Activated naive CD4-positive, alpha-beta T cell treated with anti-CD3 and anti-CD28 coated beads for 36 hours (primary cell): ENCODE results near the gene HMGA1. TPM values are rescaled to one million over a fixed set of nuclear protein-coding genes. Genes with fewer than 3 reads are reported as not detected.

Experiments
- CTCF ChIA-PET: fragments of 350-600 bp; sonication (Branson Sonifier 250); formaldehyde crosslinking; loops from one replicate; lab custom pipeline; 2021; ENCODE audit warnings: antibody characterized with exemption; lab: Charles Lee
- DNase-seq: peaks from one replicate; pipeline ENCODE4 v3.0.0-alpha.2; 2020
- H3K27ac Mint-ChIP-seq: one replicate; pipeline ENCODE4 v1.8.0; 2021; ENCODE audit warnings: mild to moderate bottlenecking, mixed read lengths
- H3K27me3 Mint-ChIP-seq: one replicate; pipeline ENCODE4 v1.8.0; 2021; ENCODE audit warnings: low read depth, mixed read lengths
- H3K36me3 Mint-ChIP-seq: one replicate; pipeline ENCODE4 v1.8.0; 2021; ENCODE audit warnings: low read depth, mixed read lengths
- H3K4me1 Mint-ChIP-seq: one replicate; pipeline ENCODE4 v1.8.0; 2021; ENCODE audit warnings: low read depth, mixed read lengths
- H3K4me3 Mint-ChIP-seq: one replicate; pipeline ENCODE4 v1.8.0; 2021; ENCODE audit warnings: mild to moderate bottlenecking, moderate library complexity, mixed read lengths
- H3K9me3 Mint-ChIP-seq: one replicate; pipeline ENCODE4 v1.8.0; 2021; ENCODE audit warnings: mixed read lengths
- intact Hi-C: fragments of 100-400 bp; cut with micrococcal nuclease; formaldehyde crosslinking; loops from one replicate; pipeline ENCODE4 v1.15.1; 2023
- total RNA-seq, 2 experiments: library from RNA; stranded (reverse); gene quantifications; one replicate each; pipeline ENCODE4 v1.2.3, GENCODE V29; 2021

HMGA1 gene
- total RNA-seq, 2 experiments from 2014 or later: 705 to 712 TPM

GRCh38 chr6:34236131-34236442 is 586 bp upstream of the HMGA1 start:
- Mint-ChIP-seq H3K9me3 (no peaks in the 10 kb centered on the region), H3K4me1 (peaks cover 39% of the 10 kb centered on the region), H3K27me3 (no peaks in the 10 kb centered on the region), H3K27ac (peak overlapping the region; percentile 93), H3K4me3 (peak overlapping the region; percentile 83), H3K36me3 (peaks cover 23% of the 10 kb centered on the region)
- CTCF ChIA-PET: interaction anchor here (1.5 kb wide), 1 partner anchor 40 kb away, joined by 9 read pairs; no protein-coding TSS in a partner anchor
- DNase-seq: peak; percentile 62
- intact Hi-C loops: loop anchor here (1.0 to 5.0 kb wide), 5 partner anchors 12 to 819 kb away; partner anchors contain the start of gene CUTA

GRCh38 chr6:34237316-34237721 is 646 bp downstream of the HMGA1 start:
- no peak for DNase-seq
- Mint-ChIP-seq H3K4me1 (peaks cover 51% of the 10 kb centered on the region), H3K9me3 (no peaks in the 10 kb centered on the region), H3K27me3 (no peaks in the 10 kb centered on the region), H3K27ac (no peak overlapping the region), H3K36me3 (peaks cover 35% of the 10 kb centered on the region), H3K4me3 (peak overlapping the region; percentile 91)
- intact Hi-C loops: loop anchor here (2.0 to 5.0 kb wide), 3 partner anchors 55 to 820 kb away; partner anchors contain the start of gene CUTA
- CTCF ChIA-PET: interaction anchor here (1.5 kb wide), 1 partner anchor 41 kb away, joined by 9 read pairs; no protein-coding TSS in a partner anchor

- no peaks in the 10 kb centered on the region for H3K27me3 Mint-ChIP-seq
- intact Hi-C loops: loop anchor here (1.0 to 5.0 kb wide), 4 partner anchors 10 to 821 kb away; partner anchors contain the start of gene CUTA
- H3K27ac Mint-ChIP-seq: peak overlapping the region; percentile 97
- no peaks in the 10 kb centered on the region for H3K9me3 Mint-ChIP-seq
- CTCF ChIA-PET: interaction anchor here (1.5 kb wide), 1 partner anchor 42 kb away, joined by 9 read pairs; no protein-coding TSS in a partner anchor
- H3K36me3 Mint-ChIP-seq: peaks cover 41% of the 10 kb centered on the region
- peak; percentile 83 for DNase-seq
- H3K4me1 Mint-ChIP-seq: peaks cover 58% of the 10 kb centered on the region
- peak overlapping the region; percentile 91 for H3K4me3 Mint-ChIP-seq
Measured at GRCh38 chr6:34237722-34238584, 1.3 kb downstream of the HMGA1 start.

- Mint-ChIP-seq H3K27ac (peak overlapping the region; percentile 97), H3K9me3 (no peaks in the 10 kb centered on the region), H3K36me3 (peaks cover 49% of the 10 kb centered on the region), H3K4me3 (peak overlapping the region; percentile 91), H3K4me1 (peaks cover 65% of the 10 kb centered on the region), H3K27me3 (no peaks in the 10 kb centered on the region)
- DNase-seq: no peak
- intact Hi-C loops: loop anchor here (1.0 to 5.0 kb wide), 3 partner anchors 9 to 822 kb away; partner anchors contain the start of gene CUTA
- CTCF ChIA-PET: no interaction called here
Measured at GRCh38 chr6:34238585-34239499, 2.2 kb downstream of the HMGA1 start.

GRCh38 chr6:34239500-34239825 is 2.8 kb downstream of the HMGA1 start:
- H3K4me3 Mint-ChIP-seq: peak overlapping the region; percentile 91
- peaks cover 65% of the 10 kb centered on the region for H3K4me1 Mint-ChIP-seq
- peak overlapping the region; percentile 97 for H3K27ac Mint-ChIP-seq
- H3K27me3 Mint-ChIP-seq: no peaks in the 10 kb centered on the region
- CTCF ChIA-PET: interaction anchor here (1.5 kb wide), 1 partner anchor 44 kb away, joined by 11 read pairs; no protein-coding TSS in a partner anchor
- no peaks in the 10 kb centered on the region for H3K9me3 Mint-ChIP-seq
- intact Hi-C loops: loop anchor here (5.0 kb wide), 2 partner anchors 57 to 822 kb away; partner anchors contain the start of gene CUTA
- DNase-seq: no peak
- peaks cover 52% of the 10 kb centered on the region for H3K36me3 Mint-ChIP-seq

- H3K4me3 Mint-ChIP-seq: peak overlapping the region; percentile 91
- DNase-seq: no peak
- CTCF ChIA-PET: interaction anchor here (1.5 kb wide), 1 partner anchor 44 kb away, joined by 11 read pairs; no protein-coding TSS in a partner anchor
- intact Hi-C loops: loop anchor here (5.0 to 10.0 kb wide), 3 partner anchors 58 to 1045 kb away; partner anchors contain the start of genes COL11A2 and CUTA
- H3K27me3 Mint-ChIP-seq: no peaks in the 10 kb centered on the region
- H3K4me1 Mint-ChIP-seq: peaks cover 69% of the 10 kb centered on the region
- peaks cover 55% of the 10 kb centered on the region for H3K36me3 Mint-ChIP-seq
- H3K9me3 Mint-ChIP-seq: no peaks in the 10 kb centered on the region
- peak overlapping the region; percentile 97 for H3K27ac Mint-ChIP-seq
Measured at GRCh38 chr6:34239893-34240292, 3.2 kb downstream of the HMGA1 start.

- H3K36me3 Mint-ChIP-seq: peaks cover 62% of the 10 kb centered on the region
- intact Hi-C loops: loop anchor here (10.0 kb wide), 1 partner anchor 1046 kb away; the partner anchor contains the start of gene COL11A2
- no peak overlapping the region for H3K4me3 Mint-ChIP-seq
- no peaks in the 10 kb centered on the region for H3K27me3 Mint-ChIP-seq
- peak overlapping the region; percentile 97 for H3K27ac Mint-ChIP-seq
- peaks cover 76% of the 10 kb centered on the region for H3K4me1 Mint-ChIP-seq
- H3K9me3 Mint-ChIP-seq: no peaks in the 10 kb centered on the region
- CTCF ChIA-PET: interaction anchor here (1.5 kb wide), 1 partner anchor 45 kb away, joined by 11 read pairs; no protein-coding TSS in a partner anchor
- DNase-seq: no peak
Measured at GRCh38 chr6:34240329-34241248, 3.9 kb downstream of the HMGA1 start.

GRCh38 chr6:34241351-34242215 is 4.9 kb downstream of the HMGA1 start:
- Mint-ChIP-seq H3K27me3 (no peaks in the 10 kb centered on the region), H3K4me1 (peaks cover 82% of the 10 kb centered on the region), H3K9me3 (no peaks in the 10 kb centered on the region), H3K4me3 (no peak overlapping the region), H3K27ac (peak overlapping the region; percentile 90), H3K36me3 (peaks cover 65% of the 10 kb centered on the region)
- no peak for DNase-seq
- CTCF ChIA-PET: interaction anchor here (1.1 kb wide), 1 partner anchor 46 kb away, joined by 3 read pairs; no protein-coding TSS in a partner anchor
- intact Hi-C loops: loop anchor here (10.0 kb wide), 1 partner anchor 1047 kb away; the partner anchor contains the start of gene COL11A2

GRCh38 chr6:34242252-34243130 is 5.8 kb downstream of the HMGA1 start:
- Mint-ChIP-seq H3K4me3 (no peak overlapping the region), H3K27ac (peak overlapping the region; percentile 90), H3K9me3 (no peaks in the 10 kb centered on the region), H3K36me3 (peaks cover 65% of the 10 kb centered on the region), H3K4me1 (peaks cover 91% of the 10 kb centered on the region), H3K27me3 (no peaks in the 10 kb centered on the region)
- DNase-seq: no peak
- intact Hi-C loops: loop anchor here (10.0 kb wide), 1 partner anchor 1048 kb away; the partner anchor contains the start of gene COL11A2
- CTCF ChIA-PET: interaction anchor here (1.1 kb wide), 1 partner anchor 47 kb away, joined by 3 read pairs; no protein-coding TSS in a partner anchor
